GM21526 (cell line): Measurements from ENCODE around the gene DNTT.

Experiments
- ATAC-seq: cut with Tn5 transposase; IDR thresholded peaks from one replicate; pipeline ENCODE4 v1.9.1; 2021; ENCODE audit warnings: moderate library complexity; ENCODE audit not compliant: unreplicated experiment, low FRiP score

The DNTT gene

GRCh38 chr10:96275685-96276418 is 28.4 kb upstream of the DNTT start:
- ATAC-seq, result no peak

GRCh38 chr10:96276426-96276825 is 27.8 kb upstream of the DNTT start:
- ATAC-seq, result no peak

GRCh38 chr10:96276831-96277230 is 27.4 kb upstream of the DNTT start:
- ATAC-seq, result no peak

- ATAC-seq, result no peak
Observed at GRCh38 chr10:96279191-96279641, 25.0 kb upstream of the DNTT start.

- ATAC-seq, result no peak
Observed at GRCh38 chr10:96280859-96281258, 23.4 kb upstream of the DNTT start.

GRCh38 chr10:96281444-96282029 is 22.7 kb upstream of the DNTT start:
- no peak for ATAC-seq

- ATAC-seq, result no peak
Observed at GRCh38 chr10:96283351-96283750, 20.9 kb upstream of the DNTT start.

- no peak for ATAC-seq
Observed at GRCh38 chr10:96283756-96284155, 20.5 kb upstream of the DNTT start.

- no peak for ATAC-seq
Observed at GRCh38 chr10:96285331-96285752, 18.9 kb upstream of the DNTT start.

GRCh38 chr10:96287392-96288105 is 16.7 kb upstream of the DNTT start:
- peak; percentile 57 for ATAC-seq

GRCh38 chr10:96288151-96288621 is 16.0 kb upstream of the DNTT start:
- peak; percentile 59 for ATAC-seq

- no peak for ATAC-seq
Observed at GRCh38 chr10:96289218-96289910, 14.9 kb upstream of the DNTT start.

GRCh38 chr10:96290368-96291133 is 13.7 kb upstream of the DNTT start:
- ATAC-seq, result no peak

- peak; percentile 45 for ATAC-seq
Observed at GRCh38 chr10:96292971-96293920, 11.0 kb upstream of the DNTT start.

- ATAC-seq, result no peak
Observed at GRCh38 chr10:96295475-96295874, 8.8 kb upstream of the DNTT start.

- no peak for ATAC-seq
Observed at GRCh38 chr10:96297486-96297885, 6.7 kb upstream of the DNTT start.

- no peak for ATAC-seq
Observed at GRCh38 chr10:96298362-96298761, 5.9 kb upstream of the DNTT start.

GRCh38 chr10:96299383-96299782 is 4.9 kb upstream of the DNTT start:
- no peak for ATAC-seq

- ATAC-seq, result no peak
Observed at GRCh38 chr10:96301616-96302015, 2.6 kb upstream of the DNTT start.
